ENCODE results near the gene NPIPB2.
"Not testable (repeated sequence)": the region's sequence is repeated elsewhere in the genome, so short reads cannot be mapped to it uniquely, and the experiment has no call there.

The NPIPB2 gene

DNA sequence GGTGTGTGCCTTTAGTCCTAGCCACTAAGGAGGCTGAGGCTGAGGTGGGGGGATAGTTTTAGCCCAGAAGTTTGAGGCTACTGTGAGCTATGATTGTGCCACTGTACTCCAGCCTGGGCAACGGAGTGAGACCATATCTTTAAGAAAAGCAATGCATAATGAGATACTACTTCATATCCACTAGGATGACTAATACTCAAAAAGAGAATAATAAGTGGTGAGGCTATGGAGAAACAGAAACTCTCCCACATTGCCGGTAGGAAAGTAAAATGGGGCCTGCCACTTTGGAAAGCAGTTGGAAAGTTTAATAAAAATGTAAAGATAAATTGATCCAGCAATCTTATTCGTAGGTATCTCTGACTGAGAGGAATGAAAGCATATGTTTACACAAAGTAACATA lies 4.6 kb upstream of the NPIPB2 start:
- TF ChIP-seq, protein P1, sequence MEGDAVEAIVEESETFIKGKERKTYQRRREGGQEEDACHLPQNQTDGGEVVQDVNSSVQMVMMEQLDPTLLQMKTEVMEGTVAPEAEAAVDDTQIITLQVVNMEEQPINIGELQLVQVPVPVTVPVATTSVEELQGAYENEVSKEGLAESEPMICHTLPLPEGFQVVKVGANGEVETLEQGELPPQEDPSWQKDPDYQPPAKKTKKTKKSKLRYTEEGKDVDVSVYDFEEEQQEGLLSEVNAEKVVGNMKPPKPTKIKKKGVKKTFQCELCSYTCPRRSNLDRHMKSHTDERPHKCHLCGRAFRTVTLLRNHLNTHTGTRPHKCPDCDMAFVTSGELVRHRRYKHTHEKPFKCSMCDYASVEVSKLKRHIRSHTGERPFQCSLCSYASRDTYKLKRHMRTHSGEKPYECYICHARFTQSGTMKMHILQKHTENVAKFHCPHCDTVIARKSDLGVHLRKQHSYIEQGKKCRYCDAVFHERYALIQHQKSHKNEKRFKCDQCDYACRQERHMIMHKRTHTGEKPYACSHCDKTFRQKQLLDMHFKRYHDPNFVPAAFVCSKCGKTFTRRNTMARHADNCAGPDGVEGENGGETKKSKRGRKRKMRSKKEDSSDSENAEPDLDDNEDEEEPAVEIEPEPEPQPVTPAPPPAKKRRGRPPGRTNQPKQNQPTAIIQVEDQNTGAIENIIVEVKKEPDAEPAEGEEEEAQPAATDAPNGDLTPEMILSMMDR (IDR thresholded peaks at IDR 0.05; ENCODE audit: extremely low read depth, insufficient read depth, missing control alignments): no peak
- no peak for DNase-seq (ENCODE audit: low spot score)
- in situ Hi-C loops (cut with MboI; ENCODE audit: low pct_unique_long_range_greater_than_20kb, low sequenced_read_pairs, unreplicated experiment): no loop called here

DNA sequence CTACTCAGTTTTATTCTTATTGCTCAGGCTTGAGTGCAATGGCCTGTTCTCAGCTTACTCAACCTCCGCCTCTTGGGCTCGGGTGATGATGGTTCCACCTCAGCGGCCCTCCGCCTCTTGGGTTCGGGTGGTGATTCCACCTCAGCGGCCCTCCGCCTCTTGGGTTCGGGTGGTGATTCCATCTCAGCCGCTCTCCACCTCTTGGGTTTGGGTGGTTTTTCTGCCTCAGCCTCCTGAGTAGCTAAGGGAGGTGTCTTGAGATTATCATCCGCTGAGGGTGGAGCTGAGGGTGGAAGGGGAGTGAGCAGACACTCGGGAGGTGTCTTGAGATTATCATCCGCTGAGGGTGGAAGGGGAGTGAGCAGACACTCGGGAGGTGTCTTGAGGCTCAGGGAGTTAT lies 14.5 kb downstream of the NPIPB2 start:
- in situ Hi-C loops (cut with MboI; ENCODE audit: low pct_unique_long_range_greater_than_20kb, low sequenced_read_pairs, unreplicated experiment); DNase-seq (ENCODE audit: low spot score): not testable (repeated sequence)

DNA sequence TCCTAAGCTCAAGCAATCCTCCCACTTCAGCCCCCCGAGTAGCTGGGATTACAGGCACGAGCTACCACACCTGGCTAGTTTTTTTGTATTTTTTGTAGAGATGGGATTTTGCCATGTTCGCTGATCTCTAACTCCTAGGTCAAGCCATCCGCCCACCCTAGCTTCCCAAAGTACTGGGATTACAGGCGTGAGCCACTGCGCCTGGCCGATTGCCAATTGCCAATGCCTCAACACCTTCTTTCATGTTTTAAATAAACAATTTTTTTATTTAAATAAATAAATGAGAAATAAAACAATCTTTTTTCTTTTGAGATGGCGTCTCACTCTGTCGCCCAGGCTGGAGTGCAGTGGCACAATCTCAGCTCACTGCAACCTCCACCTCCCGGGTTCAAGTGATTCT lies 17.8 kb downstream of the NPIPB2 start:
- in situ Hi-C loops (cut with MboI; ENCODE audit: low pct_unique_long_range_greater_than_20kb, low sequenced_read_pairs, unreplicated experiment); DNase-seq (ENCODE audit: low spot score): not testable (repeated sequence)

DNA sequence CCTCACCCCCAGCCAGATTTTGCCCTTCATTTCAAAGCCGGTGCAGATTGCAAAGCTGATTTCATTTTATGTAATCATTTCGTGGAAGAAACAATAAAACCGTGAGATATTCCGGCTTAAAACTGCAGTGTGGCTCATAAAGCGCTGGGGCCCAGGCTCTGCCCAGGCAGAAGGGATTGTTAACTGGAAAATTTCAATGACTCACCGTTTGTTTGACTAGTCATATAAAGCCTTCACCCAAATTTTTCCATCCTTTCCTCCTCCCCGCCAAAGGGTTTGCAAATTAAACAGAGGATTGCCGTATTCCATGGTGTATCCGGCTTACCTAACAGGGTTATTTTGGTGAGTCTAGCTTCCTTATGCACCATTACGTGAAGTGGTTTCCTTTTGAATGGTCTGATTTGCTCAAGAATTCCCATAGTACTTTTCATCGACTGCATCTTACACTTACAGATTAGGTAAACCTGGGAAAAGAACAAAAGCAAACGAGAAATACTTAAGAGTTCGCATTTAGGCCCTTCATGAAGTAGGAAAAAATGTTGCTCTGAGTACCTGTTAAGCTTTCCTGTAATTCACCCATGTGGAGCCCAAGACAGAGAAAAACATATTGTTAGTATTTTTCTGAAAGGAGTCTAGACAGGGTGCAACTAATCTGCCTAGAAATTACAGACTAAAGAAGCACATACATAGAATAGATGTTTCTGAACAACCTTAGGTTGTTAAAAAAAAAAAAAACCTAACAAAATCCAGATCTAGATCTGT lies 25.1 kb downstream of the NPIPB2 start:
- TF ChIP-seq, protein P1 (IDR thresholded peaks at IDR 0.05; ENCODE audit: extremely low read depth, insufficient read depth, missing control alignments): no peak
- no peak for DNase-seq (ENCODE audit: low spot score)
- in situ Hi-C loops (cut with MboI; ENCODE audit: low pct_unique_long_range_greater_than_20kb, low sequenced_read_pairs, unreplicated experiment): no loop called here

DNA sequence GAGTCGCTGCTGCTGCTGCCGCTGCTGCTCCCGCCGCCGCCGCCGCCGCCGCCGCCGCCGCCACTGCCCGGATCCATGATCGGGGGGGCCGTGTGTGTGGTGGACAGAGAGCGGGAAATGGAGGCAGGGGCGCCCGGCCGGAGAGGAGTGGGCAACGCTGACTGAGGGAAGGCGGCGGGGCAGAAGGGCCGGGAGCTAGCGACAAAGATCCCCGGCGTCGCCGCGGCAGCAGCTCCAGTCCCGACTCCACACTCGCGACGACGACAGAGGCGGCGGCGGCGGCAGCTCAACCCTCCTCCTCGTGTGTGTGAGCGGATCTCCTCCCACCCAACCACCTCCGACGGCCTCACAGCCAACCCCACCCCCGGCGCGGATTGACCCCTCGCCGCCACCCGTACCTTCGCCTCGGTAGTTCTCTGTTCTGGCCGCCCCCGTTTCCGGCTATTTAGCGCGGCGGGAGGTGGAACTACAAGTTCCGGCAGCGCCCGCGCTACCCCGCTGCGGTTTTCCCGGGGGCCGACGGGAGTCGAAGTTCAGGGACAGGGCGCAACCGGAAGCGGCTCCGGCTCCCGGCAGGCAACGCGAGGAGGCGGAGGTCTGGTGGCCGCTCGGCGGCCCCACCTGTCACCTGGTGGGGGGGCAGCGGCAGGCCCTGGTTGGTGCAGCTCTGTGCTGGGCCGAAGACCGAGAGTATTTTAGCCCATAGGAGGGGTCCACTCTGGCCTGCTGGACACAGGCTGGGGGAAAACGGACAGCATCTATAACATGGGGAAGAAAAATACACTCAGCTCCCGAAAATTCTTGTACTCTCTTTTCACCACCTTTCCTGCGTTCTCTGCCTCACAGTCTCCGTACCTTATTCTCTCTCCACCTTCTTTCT lies 26.0 kb downstream of the NPIPB2 start, which contains the start of gene GSPT1:
Gene GSPT1, minus strand, starts transcription at position 313 of the 880 bp plus-strand sequence. Its CDS starts 236 bp downstream, at position 77.
- in situ Hi-C loops (cut with MboI; ENCODE audit: low pct_unique_long_range_greater_than_20kb, low sequenced_read_pairs, unreplicated experiment): no loop called here
- peak; percentile 96 for DNase-seq (ENCODE audit: low spot score)
- TF ChIP-seq, protein P1 (IDR thresholded peaks at IDR 0.05; ENCODE audit: extremely low read depth, insufficient read depth, missing control alignments): peak; percentile 26

DNA sequence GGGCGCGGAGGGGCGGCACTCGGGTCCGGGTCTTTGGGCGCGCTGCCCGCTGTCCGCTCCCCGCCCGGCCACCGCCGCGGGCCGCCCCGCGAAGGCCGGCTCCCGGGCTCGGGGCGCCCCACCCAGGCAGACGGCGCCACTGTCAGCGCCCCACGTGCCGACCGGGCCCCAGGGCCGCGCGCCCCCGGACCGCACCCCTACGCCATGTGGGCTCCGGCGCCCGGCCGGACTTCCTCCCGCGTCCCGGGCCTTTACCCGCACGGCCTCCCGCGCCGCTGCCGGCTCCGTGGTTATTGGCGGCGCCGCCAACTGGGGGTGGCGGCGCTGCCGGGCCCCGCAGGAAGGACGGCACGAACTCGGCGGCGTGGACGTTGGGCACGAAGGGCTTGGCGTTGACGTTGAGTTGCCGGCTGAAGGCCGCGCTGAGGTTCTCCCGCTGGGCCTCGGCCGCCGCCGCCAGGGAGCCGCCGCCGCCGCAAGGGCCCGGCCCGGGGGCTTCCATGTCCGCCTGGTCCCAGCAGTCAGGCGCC lies 26.7 kb downstream of the NPIPB2 start:
- TF ChIP-seq, protein P1 (IDR thresholded peaks at IDR 0.05; ENCODE audit: extremely low read depth, insufficient read depth, missing control alignments): peak; percentile 28
- DNase-seq (ENCODE audit: low spot score): peak; percentile 78

DNA sequence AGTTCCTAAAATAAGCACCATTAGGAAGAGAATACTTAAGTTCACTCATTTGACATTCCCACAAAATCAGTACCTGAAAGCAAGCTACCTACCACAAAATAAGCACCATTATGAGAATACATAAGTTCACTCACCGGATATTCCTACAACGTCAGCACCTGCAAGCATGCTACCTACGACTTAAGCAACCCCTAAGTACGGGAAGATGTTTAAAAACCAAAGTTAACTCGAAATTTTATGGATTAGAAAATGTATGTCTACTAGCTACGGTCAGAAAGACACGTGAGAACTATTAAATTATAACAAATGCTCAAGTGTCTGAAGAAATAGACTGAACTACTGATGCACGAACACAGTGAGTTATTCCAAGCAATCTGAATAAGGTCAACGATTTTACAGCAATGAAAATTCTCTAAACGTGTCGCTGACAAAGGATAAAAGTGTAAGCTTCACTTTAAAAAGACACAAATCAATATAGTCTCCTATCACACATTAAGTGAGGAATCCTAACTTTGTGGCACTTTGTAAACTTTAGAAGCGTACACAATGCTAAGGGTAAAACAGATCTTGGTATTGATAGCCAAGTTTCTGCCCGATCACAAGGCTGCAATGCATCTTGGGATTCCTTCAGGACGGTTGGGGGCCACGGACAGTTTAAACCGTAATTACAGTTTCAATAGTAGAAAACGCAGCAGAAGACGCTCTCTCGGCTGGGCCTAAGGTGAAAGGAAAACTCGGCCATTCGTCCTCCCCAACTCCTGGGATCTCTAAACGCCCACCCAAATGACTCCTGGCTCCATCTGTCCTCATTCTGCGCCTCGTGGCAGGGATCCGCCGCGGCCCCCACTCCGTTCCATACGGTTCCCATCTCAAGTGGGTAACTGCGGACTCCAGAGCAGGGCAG lies 27.4 kb downstream of the NPIPB2 start:
- in situ Hi-C loops (cut with MboI; ENCODE audit: low pct_unique_long_range_greater_than_20kb, low sequenced_read_pairs, unreplicated experiment): no loop called here
- TF ChIP-seq, protein P1 (IDR thresholded peaks at IDR 0.05; ENCODE audit: extremely low read depth, insufficient read depth, missing control alignments): no peak
- DNase-seq (ENCODE audit: low spot score): peak; percentile 53

More for the DNA sequence above, 26.7 kb downstream of the NPIPB2 start:
- in situ Hi-C loops (cut with MboI; ENCODE audit: low pct_unique_long_range_greater_than_20kb, low sequenced_read_pairs, unreplicated experiment): no loop called here

All from GM13977 (cell line).